Tibial artery (tissue), 4 donors: ENCODE results near the gene PPM1B.

Experiments
- DNase-seq, 2 donors: peaks; one replicate each; pipeline ENCODE4 v3.0.0-alpha.2; 2019
- H3K27ac ChIP-seq, 2 donors: fragments of 200-600 bp; sonication (generic) in 1 of 2; 1 replicate in 1 of 2; 2 replicates in 1 of 2; pipeline ENCODE4 v1.5.1; 2018 to 2019; ENCODE audit warnings: mild to moderate bottlenecking in 1 of 2
- H3K27me3 ChIP-seq, 2 donors: fragments of 200-600 bp; sonication (generic) in 1 of 2; one replicate each; pipeline versions ENCODE4 v1.5.1 to v1.6.0; 2016 to 2019
- H3K36me3 ChIP-seq, 3 donors: fragments of 200-600 bp; sonication (generic) in 2 of 3; one replicate each; pipeline ENCODE4 v1.5.1; 2016 to 2019; ENCODE audit warnings: mild to moderate bottlenecking in 2 of 3
- H3K4me1 ChIP-seq, 4 donors: fragments of 200-600 bp; sonication (generic) in 2 of 4; 1 replicate in 3 of 4; 2 replicates in 1 of 4; pipeline ENCODE4 v1.5.1; 2016 to 2019
- H3K4me3 ChIP-seq, 2 donors: fragments of 200-600 bp; sonication (generic) in 1 of 2; 1 replicate in 1 of 2; 2 replicates in 1 of 2; pipeline ENCODE4 v1.5.1; 2018 to 2019; ENCODE audit warnings: mild to moderate bottlenecking in 2 of 2
- H3K9me3 ChIP-seq, 3 donors: fragments of 200-600 bp; sonication (generic) in 1 of 3; one replicate each; pipeline ENCODE4 v1.5.1; 2016 to 2019
- CTCF ChIP-seq, 2 experiments: fragments of 200-600 bp in 1 of 2; fragments of 450-650 bp in 1 of 2; IDR thresholded peaks; one replicate each; pipeline ENCODE4 v1.5.1; 2017 to 2019; ENCODE audit warnings: antibody characterized with exemption in 2 of 2, mild to moderate bottlenecking in 1 of 2, moderate library complexity in 1 of 2
- intact Hi-C: fragments of 100-400 bp; cut with DNase I; formaldehyde crosslinking; loops from one replicate; pipeline ENCODE4 v1.15.0; 2023; ENCODE audit warnings: low total_unique reads

PPM1B gene

GRCh38 chr2:44273596-44273995 is 104.9 kb downstream of the PPM1B start:
- H3K36me3 ChIP-seq: no peaks in the 10 kb centered on the region
- intact Hi-C loops: no loop called here
- no peak for TF ChIP-seq CTCF (IDR thresholded peaks at IDR 0.05)
- H3K27me3 ChIP-seq: no peaks in the 10 kb centered on the region
- H3K4me1 ChIP-seq: peaks cover 0 to 55% (median 20%) of the 10 kb centered on the region in 4 donors
- DNase-seq: no peak
- H3K27ac ChIP-seq: peak overlapping the region; percentile 25 to 37
- H3K9me3 ChIP-seq: no peaks in the 10 kb centered on the region
- no peak overlapping the region for H3K4me3 ChIP-seq

GRCh38 chr2:44275927-44276303 is 107.2 kb downstream of the PPM1B start:
- Histone ChIP-seq H3K36me3 (no peaks in the 10 kb centered on the region), H3K27ac (peak overlapping the region; percentile 76 to 77), H3K4me3 (no peak overlapping the region), H3K27me3 (no peaks in the 10 kb centered on the region), H3K9me3 (no peaks in the 10 kb centered on the region), H3K4me1 (peaks cover 0 to 34% (median 11%) of the 10 kb centered on the region in 4 donors)
- intact Hi-C loops: no loop called here
- DNase-seq: no peak
- no peak for TF ChIP-seq CTCF (IDR thresholded peaks at IDR 0.05)

GRCh38 chr2:44277541-44277940 is 108.9 kb downstream of the PPM1B start:
- TF ChIP-seq CTCF (IDR thresholded peaks at IDR 0.05): no peak
- no peaks in the 10 kb centered on the region for H3K27me3 ChIP-seq
- no peaks in the 10 kb centered on the region for H3K36me3 ChIP-seq
- peaks cover 0 to 34% (median 11%) of the 10 kb centered on the region in 4 donors for H3K4me1 ChIP-seq
- no peak for DNase-seq
- no peaks in the 10 kb centered on the region for H3K9me3 ChIP-seq
- H3K27ac ChIP-seq: peak overlapping the region; percentile 1 to 6
- intact Hi-C loops: no loop called here
- no peak overlapping the region for H3K4me3 ChIP-seq

GRCh38 chr2:44280869-44281268 is 112.2 kb downstream of the PPM1B start:
- Histone ChIP-seq H3K36me3 (no peaks in the 10 kb centered on the region), H3K4me1 (peaks cover 0 to 10% (median 5%) of the 10 kb centered on the region in 4 donors), H3K4me3 (no peak overlapping the region), H3K9me3 (no peaks in the 10 kb centered on the region), H3K27me3 (no peaks in the 10 kb centered on the region), H3K27ac (no peak overlapping the region)
- intact Hi-C loops: no loop called here
- no peak for TF ChIP-seq CTCF (IDR thresholded peaks at IDR 0.05)
- no peak for DNase-seq
